Activated CD8-positive, alpha-beta memory T cell treated with anti-CD3 and anti-CD28 coated beads, Interleukin-2, amount 50 U/mL, for 48 hours (primary cell): Measurements from ENCODE around the gene FAM184B.
A peak's percentile ranks its signal among the peaks of the same experiment; 100 is the strongest.

Source experiments
- DNase-seq: peaks from one replicate; pipeline ENCODE4 v3.0.0-alpha.2; 2020

The FAM184B gene

DNA sequence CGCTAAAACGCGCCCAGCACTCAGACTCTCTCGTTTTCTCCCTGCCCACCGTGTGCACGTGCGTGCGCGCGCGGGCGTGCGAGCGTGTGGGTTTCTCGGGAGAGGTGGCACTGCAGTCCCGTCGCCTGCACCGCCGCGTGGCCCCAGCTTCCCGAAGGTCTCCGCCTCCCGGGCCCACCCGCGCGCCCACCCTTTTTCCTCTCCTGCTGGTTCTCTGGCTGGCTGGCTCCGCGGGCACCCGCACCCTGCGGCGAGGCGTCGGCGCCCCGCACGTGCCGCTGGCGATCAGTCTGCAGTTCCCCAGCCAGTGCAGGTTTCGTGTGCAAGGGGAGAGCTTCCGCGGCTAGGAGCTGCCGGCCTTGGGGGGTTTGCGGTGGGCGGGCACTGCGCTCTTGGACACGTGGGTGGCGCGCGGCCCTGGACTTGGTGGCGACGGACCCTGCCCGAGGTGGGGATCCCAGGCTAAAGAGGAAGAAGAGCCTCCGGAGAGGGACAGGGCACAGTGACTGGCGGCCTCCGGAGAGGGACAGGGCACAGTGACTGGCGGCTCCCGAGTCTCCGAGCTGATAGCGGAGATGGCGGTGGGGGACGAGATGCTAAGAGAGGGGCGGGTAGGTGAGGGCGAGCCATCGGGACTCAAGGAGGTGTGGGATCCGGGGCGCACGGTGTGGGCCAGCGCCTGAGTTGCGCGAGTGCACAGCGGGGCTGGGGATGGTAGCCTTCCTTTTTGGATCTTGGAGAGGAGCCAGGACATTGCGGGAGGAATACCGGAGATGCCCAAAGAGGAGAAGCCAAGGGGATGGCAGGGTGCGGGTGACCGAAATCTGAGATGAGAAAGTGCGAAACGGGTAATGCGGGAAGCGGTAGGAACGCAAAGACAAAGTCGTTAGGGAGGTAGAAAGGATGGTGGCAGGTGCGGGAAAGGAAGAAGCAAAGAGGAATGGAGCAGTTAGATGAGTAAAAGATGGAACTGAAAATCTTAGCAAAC, at the start of gene FAM184B:
Gene FAM184B, minus strand, starts transcription at position 322 of the 988 bp plus-strand sequence. CDS start 322 bp downstream, outside the sequence.
- peak; percentile 59 for DNase-seq

DNA sequence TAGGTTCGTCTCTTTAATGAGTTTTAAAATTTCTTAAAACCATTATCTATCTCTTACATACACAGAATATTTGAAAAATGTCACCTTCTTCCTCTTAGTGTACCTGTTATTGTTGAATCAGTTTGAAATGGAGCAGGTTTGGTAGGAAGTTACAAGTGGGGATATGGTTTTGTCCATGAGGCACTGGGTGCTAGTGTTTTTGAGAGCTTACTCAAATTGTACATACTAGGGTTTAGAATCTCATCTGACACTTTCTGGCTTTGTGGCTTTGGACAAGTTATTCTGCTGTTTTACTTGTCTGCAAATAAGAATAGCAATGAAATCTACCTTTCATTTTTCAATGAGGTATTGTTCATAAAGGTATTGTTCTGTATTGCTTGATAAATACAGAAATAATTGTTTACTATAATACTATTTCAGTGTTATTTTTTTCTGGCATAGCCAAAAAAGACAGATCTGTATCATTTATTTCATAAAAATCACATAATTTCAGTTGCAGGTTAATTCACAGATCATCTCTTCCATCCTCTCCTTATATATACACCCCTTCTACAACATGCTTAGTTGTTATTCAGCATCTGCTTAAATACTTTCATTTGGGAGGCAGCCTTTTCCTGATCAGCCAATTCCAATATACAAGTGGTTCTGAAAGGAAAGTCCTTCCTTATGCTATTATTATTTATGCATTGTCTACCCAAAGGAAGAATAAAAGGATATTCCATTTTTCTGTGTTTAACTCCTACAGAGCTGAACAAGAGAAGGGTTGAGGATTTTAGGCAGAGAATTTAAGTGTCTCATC, 42.6 kb upstream of the FAM184B start:
- no peak for DNase-seq

DNA sequence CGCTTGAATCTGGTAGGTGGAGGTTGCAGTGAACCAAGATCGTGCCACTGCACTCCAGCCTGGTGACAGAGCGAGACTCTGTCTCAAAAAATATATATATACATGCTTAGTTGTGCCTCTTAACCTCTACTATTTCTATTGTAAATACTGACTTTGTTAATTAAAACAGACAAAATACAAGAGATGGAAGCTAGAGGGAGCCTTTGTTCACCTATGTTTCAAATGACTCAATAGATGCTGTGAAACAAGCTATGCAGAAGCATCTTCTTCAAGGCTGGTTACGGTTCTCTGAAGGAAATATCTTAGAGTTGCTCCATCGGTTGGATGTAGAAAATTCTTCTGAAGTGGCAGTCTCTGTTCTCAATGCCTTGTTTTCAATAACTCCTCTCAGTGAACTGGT, 35.6 kb upstream of the FAM184B start:
- DNase-seq: no peak

DNA sequence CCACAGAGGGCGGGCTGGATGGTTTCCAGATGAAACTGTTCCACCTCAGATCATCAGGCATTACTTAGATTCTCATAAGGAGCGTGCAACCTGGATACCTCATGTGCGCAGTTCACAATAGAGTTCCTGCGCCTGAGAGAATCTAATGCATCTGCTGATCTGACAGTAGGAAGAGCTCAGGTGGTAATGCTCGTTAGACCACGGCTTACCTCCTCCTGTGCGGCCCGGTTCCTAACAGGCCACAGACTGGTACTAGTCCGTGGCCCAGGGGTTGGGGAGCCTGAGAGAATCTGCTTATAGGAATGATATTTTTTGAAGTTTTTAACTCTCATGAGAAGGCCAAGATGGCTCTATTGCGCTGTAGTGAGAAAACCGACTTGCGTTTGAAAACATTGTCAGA, 34.7 kb upstream of the FAM184B start:
- DNase-seq: no peak

DNA sequence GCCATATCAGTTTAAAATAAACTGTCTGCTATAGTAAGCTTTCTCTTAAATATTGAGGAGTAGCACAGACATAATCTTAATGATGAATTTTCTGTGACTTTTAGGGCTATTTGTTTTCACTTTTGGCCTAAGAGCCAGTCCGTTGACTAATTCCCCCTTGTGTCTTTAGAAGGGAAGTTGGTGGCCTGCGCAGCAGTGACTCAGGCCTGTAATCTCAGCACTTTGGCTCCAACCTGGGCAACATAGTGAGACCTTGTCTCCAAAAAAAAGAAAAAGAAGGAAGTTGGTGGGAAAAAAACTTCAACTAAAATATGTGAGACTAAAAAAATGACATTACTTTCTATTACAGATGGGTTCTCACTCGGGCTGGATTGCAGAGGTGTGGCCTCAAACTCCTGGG, 32.7 kb upstream of the FAM184B start:
- DNase-seq: no peak

DNA sequence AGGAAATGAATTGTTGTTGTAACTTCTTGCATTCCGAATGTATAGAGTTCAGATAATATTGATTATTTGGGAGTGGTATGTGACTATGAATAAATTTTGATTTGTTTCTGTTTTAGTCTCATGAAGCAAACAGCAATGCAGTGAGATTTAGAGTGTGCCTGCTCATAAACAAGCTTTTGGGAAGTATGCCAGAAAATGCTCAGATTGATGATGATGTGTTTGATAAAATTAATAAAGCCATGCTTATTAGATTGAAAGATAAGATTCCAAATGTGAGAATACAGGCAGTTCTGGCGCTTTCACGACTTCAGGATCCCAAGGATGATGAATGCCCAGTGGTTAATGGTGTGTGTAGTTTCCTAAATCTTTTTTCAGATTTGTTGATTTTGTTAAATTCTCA, 31.4 kb upstream of the FAM184B start:
- no peak for DNase-seq

DNA sequence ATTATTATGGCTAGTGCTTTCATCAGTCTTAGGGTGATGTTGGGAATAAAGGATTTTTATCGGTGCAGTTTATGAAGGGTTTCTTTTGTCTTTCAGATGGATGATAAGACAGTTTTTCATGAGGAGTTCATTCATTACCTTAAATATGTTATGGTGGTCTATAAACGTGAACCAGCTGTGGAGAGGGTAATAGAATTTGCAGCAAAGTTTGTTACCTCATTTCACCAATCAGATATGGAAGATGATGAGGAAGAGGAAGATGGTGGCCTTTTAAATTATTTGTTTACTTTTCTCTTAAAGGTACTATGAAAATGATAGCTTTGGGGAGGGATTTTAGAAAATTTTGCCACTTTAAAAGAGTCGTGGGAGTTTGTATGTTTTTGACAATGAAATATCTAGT, 30.7 kb upstream of the FAM184B start:
- DNase-seq: no peak

DNA sequence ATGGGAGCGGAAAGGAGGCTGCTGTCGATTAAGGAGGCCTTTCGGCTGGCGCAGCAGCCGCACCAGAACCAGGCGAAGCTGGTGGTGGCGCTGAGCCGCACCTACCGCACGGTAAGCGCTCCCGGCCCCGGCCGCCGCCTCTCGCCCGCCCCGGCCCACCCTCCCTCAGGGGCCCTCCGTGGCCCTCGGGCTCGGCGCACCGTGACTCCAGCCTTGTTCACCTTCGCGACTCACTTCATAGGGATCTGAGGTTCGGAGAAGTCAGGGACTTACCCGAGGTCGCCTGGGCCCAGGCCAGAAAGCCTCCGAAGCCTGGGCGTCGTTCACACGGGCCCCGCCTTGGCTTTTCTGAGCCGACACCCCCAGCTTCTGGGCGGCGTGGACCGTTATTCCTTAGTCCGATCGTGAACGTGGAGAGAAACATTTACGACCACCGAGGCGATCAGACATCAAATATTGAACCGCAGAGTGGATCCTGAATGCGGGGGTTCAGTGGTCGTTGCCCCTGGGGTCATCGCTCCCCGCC, 29.7 kb upstream of the FAM184B start:
- no peak for DNase-seq

DNA sequence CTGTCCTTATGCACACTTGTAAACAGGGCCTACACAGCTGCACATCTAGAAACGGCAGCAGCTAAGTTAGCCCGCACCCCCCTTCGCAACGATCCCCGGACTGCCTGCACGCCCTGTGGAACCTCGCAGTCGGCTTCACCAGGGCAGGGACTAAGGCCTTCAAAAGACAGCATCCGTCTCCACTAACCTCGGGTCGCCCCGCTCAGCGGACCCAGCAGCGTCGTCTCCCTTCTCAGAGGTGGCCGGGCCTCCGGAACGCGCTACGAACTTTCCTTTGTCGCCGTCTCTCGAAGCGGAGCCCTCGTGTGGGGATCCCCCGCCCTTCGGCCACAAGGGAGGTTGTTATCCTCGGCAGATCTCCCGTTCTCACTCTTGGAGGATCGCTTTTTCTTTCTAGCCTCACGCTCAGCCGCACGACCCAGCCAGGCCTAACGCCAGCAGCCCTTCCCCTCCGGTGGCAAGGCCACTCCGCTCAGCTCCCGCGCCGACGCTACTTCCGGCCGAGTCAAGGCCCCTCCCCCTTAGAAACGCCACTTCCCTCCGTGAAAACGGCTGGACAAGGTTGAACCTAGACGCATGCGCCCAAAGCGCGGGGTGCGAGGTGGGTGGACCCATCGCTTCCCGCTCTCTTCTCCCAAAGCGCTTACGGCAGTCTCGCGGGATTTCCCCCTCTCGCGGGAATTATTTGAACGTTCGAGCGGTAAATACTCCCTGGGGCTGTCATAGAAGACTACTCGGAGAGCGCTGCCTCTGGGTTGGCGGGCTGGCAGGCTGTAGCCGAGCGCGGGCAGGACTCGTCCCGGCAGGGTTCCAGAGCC, 29.0 kb upstream of the FAM184B start, which contains the start of the genes DCAF16 and NCAPG:
Gene DCAF16, minus strand, starts transcription at position 498 of the 818 bp plus-strand sequence. CDS start 6,616 bp downstream, outside the sequence.
Gene NCAPG, plus strand, starts transcription at position 720 of the 818 bp plus-strand sequence. CDS start 99 bp downstream, outside the sequence.
- DNase-seq: peak; percentile 98

DNA sequence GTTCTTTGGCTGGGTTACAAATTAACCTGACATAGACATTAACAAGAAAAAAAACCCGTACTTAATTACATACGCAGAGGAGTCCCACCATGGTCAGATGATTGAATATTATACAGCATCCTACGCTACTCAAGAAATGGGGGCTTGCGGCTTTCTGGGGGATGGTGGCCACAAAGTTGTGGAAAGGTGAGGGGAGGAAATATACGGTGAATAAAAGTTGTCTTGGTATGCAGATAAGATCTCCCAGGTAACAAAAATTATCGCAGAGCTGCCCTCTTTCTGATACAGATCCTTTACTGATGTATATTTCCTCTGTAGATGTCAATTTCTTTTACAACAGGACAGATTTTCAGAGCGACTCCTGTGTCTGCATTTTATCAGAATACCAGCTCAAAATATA, 28.2 kb upstream of the FAM184B start:
- DNase-seq: no peak

DNA sequence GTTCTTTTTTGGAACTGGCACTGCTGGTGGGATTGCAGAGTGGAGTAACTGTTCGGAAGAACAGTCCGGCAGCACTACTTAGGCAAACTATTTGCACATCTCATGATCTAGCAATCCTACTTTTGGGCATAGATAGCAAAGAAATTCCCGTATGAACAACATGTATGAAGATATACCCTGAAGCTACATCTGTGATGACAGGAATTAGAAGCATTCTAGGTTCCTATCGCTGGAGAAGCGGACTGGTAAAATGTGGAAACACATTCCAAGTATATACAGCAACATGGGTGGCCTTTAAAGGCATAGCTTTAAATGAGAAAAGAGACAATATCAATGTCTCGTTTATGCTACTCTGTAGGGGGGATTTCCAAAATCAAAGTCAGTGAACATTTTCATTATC, 26.0 kb upstream of the FAM184B start:
- DNase-seq: no peak

DNA sequence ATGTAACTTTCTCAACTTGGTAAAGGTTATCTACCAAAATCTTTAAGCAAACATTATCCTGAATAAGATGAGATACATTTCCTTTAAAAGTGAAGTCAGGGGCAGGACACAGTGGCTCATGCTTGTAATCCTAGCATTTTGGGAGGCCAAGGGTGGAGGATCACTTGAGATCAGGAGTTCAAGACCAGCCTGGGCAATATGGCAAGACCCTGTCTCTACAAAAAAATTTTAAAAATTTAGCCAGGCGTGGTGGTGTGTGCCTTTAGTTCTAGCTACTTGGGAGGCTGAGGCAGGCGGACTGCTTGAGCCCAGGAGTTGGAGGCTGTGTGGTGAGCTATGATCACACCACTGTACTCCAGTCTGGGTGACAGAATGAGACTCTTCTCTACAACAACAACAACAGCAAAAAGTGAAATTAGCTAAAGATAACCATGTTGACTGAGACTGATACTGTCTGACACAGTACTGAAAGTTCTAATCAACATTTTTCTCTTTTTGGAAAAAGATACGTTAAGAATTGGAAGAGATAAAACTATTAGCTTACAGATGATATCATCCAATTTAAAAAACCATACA, 24.2 kb upstream of the FAM184B start:
- DNase-seq: no peak

DNA sequence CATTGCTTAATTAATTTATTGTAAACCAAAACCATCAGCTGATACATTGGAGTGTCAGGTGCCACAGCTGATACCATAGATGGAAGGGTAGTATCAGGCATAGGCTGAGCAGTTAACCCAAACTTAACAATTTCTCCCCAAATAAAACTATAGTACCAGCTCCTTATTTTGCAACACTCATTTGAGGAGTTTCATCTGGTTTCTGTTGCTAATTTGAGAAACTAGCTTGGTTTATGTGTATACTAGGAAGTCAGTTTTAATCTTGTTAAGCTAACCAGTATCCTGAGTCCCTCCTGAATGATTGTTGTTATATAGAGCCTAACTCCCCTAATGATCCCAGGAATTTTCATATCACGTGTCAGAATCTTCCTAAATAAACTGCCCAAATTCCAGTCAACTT, 16.4 kb upstream of the FAM184B start:
- DNase-seq: no peak

DNA sequence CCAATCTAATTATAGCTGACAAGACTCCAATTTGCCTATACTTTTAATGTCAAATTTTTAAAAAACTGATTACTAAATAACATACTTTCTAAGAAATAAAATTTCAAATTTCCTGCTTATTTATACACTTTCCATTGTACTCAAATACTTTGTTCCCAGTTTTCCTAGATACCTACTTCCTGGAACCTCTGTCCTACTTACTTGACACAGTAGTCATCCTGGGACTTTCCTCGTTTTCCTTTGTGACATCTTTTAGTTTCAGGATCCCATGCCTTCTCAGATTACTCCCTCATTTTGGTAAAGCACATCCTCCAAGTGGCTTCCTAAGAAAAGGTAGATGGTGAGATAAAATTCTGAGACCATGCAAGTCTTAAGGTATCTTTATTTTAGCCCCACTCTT, 13.3 kb upstream of the FAM184B start:
- no peak for DNase-seq

DNA sequence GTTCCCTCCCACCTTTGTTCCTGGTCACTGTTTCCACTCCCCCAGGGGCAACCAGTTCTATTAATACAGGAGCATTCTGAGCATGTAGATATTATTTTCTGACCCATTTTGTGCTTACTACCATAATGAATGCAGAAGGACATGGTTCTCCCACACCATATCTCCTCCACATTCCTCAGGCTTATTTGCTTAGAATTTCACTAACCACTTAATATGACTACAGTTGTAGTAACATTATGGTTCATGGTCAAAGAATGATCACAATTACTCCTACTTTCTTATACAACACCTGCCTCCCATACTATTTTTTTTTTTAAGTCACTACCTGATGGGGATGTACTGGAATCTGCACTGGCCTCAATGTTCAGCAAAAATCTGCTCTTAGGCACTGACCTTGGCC, 7.5 kb upstream of the FAM184B start:
- DNase-seq: no peak

DNA sequence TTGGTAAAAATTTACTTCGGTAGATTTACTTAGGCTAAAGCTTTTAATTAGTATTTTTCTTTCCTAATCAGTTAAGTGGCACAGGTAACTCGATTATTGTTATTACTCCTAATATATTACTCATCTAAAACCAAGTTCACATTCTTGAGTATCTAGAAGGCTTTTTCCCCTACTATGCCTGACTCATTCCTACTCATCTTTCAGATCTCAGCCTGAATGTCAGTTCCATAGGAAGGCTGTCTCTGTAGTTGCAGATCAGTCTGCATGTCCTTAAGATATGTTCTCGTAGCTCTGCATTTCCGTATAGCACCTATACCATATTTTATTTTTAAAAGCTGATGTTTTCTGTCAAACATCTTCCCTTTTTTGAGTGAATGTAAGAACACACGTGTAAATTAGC, 5.9 kb upstream of the FAM184B start:
- DNase-seq: no peak

DNA sequence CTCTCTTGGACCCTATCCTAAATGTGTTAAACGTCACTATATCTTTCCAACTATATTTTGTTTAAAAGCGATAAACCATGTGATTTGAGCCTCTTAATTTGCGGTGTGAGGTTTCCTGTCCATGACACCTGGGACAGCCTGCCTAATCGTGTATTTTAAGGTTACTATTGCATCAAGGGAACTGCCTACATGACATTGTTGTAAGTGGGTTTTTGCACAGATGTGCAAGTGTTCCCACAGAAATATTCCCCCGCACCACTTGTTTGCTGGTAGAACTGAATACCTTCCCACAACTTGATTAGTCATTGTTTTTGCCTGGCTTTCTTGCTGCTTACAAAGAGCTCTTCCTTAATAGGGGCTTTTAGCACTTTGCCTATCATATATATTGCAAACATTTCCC, 5.1 kb upstream of the FAM184B start:
- DNase-seq: no peak

DNA sequence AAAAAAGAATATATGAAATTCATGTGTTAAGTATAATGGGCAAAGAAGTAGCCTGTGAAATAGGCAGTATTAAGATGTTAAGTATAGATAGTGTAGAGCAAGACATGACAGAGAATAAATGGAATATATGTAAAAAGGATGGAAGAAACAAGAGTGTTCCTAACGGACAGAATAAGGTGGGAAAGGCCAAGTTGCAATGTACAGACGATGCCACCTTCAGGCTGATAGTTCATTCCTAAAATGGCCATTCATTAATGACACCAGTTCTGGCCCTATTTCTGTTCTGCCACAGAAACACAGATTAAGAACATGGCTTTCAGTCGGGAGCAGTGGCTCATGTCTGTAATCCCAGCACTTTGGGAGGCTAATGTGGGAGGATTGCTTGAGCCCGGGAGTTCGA, 4.4 kb upstream of the FAM184B start:
- no peak for DNase-seq

DNA sequence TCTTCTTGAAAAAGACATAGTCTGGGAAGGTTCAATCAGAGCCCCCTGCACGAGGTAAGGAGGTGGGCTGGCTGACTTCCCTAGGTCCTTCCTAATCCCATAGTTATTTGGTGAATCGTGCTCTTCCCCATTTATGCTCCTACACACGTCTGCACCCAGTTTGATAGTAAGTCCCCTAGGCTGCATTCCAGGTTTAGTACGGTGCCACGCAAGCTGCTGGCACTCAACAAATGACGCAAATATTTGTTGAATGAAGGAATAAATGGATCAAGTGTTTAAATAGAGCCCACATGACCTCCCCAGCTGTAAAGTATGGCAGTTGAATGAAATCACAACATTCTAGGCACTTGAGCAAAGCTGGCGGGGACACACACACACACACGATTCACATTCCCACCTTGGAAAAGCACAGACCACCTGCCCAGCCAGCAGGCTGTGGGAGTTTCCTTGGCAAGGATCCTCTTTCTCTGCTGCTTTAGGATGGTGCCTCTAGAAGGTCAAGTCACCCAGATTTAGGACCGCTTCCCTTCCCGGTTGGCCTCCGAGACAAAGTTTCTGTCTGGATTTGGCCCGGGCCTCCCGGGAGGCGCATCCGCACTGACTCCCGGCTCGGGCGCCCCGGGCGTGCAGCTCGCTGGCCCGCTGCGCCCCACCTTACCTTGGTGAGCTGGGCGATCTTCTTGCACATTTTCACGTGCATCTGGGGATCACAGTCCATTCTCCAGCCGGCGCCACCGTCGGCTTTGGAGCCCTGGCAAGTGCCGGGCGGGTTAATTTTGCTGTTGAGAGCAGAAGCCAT, 721 bp downstream of the FAM184B start:
- DNase-seq: no peak

DNA sequence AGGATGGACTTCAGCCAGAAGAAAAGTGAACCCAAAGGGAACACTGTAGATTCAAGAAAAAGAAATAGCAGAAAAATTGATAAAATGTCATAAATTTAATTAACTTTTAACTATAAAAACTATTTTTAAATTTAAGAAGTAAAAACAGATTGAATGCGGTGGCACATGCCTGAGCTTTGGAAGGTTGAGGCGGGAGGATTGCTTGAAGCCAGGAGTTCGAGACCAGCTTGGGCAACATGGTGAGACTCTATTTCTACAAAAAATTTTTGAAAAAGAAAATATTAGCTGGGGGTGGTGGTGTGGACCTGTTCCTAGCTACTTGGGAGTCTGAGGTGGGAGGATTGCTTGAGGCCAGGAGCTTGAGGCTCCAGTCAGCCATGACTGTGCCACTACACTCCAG, 3.0 kb downstream of the FAM184B start:
- no peak for DNase-seq

DNA sequence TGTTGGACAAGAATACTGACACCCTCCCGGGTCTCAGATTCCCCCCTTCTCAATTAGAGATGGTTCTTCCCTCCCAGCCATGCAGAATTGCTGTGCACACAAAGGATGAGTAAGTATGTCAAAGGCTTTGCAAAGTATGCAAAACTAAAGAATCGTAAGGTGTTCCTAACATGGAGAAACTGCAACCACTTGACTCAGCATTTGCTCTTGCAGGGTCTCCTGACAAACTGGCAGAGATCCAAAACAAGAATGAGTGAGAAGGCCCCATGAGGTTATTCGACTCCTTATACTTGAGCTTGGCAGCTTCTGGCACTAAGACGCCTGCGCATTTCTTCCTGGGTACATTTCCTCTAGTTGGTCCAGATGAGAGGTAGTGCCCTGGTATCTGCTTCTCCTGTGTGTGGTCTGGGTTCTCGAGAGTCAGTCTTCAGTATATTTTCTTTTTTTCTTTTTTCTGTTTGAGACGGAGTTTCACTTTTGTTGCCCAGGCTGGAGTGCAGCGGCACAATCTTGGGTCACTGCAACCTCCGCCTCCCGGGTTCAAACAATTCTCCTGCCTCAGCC, 8.2 kb downstream of the FAM184B start:
- no peak for DNase-seq
